Measurements from ENCODE around the gene FXYD4.

FXYD4 gene

DNA sequence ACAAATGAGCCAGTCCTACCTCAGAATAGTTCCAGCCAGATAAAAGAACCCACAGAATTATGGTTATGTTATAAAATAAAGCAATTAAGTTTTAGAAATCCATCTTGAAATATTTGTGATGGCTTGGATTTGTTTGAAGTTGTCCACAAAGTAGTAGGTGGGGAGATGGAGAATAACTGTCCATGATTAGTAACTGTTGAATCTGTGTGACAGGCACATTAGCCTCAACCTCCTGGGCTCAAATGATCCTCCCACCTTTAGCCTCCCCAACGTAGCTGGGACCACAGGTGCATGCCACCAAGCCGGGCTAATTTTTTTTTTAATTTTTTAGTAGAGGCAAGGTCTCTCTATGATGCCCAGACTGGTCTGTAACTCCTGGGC lies 27.5 kb downstream of the FXYD4 start:
- DNase-seq: no peak

DNA sequence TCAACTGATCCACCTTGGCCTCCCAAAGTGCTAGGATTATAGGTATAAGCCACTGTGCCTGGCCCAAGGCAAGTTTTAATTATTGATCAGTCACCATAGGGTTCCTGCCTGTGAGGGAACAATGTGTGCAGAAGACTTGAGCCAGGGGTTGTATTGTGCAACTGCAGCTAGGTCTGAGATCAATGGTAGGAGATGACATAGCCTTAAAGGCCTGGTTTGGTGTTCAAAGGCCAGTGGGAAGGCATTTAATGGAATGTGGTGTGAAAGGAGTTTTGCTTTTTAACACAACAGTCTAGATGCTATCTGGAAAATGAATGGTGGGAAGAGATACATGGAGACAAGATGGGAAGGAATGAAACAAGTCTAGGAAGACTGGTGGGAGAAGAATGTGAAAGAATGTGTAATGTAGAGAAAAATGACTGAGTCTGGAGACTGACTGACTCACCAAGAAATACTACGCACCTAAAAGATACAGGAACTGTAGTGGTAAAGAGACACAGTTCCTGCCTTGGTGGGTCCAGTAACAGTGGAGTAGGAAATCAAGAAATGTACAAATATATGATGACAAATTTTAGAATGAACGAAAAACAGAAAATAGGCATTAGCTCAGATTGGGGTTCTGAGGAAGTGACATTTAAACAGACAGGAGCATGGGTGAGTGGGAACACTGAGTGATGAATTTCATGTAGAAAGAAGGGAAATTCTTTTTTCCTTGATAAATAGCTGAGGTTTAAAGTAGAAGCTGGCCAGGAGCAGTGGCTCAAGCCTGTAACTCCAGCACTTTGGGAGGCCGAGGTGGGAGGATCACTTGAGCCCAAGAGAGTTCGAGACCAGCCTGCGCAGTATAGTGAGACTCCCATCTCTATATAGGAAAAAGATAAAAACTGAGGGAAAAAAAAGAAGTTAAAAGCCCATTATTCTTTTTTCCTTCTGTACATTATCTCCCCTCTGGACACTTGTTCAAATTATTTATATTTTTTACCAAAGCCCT lies 28.2 kb downstream of the FXYD4 start:
- peak; percentile 63 for DNase-seq

DNA sequence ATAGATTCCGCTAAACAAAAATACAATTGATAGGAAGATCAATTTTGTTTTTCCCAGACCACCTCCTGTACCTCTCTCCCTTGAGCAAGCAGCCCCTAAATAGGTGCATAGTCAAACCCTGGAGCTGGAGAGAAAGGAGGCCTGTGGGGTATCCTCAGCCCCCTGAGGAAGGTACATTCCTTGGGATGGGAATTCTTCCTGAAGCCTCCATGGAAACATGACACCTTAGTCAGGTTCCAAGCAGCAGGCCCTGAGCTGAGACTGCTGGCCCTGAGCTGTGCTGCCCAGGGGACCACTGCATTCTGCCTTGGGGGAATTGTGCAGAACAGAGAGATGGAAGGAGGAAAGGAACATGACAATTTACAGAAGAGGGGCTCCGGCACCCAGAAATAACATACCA lies 30.2 kb downstream of the FXYD4 start:
- DNase-seq: no peak

DNA sequence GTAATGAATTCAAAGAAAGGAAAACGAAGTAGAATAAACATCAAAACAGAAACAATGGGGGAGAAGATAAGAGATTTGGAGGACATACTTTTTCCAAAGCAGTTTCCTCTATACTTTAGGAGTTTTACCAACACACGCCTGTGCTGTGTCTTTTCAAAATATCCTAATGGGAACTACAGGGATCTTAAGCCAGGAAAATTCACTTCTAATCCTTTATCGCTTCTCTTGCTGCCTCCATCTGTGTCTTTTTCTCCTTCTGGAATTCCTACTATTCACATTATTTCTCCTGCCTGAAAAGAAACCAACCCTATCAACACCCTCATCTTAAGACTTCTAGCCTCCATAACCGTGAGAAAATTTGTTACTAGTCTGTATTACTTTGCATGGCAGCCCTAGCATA lies 30.7 kb downstream of the FXYD4 start:
- no peak for DNase-seq

DNA sequence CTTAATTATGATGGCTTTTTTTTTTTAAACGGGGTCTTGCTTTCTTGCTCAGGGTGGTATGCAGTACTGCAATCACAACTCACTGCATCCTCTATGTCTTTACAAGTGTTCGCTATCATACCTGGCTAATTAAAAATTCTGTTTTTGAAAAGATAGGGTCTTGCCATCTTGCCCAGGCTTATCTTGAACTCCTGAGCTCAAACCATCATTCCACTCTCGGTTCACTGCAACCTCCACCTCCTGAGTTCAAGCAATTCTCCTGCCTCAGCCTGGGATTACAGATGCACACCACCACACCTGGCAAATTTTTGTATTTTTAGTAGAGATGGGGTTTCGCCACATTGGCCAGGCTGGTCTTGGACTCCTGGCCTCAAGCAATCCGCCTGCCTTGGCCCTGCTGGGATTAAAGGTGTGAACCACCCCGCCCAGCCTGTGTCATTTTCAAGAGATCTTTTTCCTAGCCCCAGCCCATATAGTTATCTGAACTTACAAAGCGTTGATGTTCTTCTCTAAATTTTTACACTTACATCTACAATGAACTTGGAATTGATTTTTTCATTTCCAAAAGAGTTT lies 31.5 kb downstream of the FXYD4 start:
- no peak for DNase-seq

DNA sequence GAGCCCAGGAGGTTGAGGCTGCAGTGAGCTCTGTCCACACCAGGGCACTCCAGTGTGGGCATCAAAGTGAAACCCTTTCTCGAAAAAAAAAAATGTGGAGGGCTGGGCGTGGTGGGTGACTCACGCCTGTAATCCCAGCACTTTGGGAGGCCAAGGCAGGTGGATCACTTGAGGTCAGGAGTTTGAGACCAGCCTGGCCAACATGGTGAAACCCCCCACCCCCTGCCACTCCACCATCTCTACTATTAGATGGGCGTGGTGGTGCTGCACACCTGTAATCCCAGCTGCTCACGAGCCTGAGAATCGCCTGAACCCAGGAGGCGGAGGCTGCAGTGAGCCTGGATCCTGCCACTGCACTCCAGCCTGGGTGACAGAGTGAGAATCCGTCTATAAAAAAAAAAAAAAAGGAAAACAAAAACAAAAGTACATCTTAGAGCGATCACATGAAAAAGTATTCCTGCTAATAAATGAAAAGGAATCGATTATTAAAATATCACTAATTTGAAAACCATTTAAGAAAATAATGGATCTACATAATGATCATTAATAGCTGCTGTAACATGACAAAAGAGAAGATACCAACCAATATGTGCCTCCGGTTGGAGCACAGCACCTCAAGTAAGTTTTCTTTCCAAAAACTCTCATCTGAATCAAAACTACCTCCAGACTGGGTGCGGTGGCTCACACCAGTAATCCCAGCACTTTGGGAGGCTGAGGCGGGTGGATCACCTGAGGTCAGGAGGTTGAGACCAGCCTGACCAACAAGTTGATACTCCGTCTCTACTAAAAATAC lies 32.7 kb downstream of the FXYD4 start:
- no peak for DNase-seq

DNA sequence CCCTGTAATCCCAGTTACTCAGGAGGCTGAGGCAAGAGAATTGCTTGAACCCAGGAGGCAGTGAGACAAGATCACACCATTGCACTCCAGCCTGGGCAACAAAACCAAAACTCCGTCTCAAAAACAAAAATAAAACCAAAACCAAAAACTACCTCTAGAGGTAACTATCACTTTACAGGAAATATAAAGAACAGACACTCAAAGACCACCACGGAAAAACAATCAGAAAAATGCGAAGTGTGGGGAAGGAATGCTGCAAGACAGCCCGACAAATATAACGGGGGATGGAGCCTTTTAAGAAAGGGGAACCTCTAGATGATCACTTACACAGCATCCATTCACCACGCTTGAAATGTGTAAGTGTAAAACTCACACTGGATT lies 33.3 kb downstream of the FXYD4 start:
- DNase-seq: peak; percentile 44

DNA sequence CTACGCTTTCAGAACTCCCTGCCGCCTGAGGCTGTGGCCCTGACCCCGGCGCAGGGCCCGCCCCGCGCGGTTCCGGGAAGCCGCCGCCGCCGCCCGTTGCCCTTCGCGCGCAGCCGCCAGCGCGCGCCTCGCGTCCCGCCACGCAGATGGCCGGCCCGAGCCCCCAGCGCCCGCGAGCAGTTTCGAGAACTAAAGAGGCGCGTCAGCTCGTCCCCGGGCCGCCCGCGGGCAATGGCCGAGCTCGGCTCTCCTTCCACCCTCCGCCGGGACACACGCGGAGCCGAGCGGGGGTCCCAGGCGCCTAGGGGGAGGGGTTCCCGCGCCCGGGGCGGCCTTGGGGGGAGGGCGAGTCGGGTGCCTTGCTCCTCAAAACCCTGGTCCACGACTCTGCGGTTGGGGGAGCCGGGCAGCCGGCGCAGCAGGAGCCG lies 35.7 kb downstream of the FXYD4 start:
- DNase-seq: peak; percentile 68

DNA sequence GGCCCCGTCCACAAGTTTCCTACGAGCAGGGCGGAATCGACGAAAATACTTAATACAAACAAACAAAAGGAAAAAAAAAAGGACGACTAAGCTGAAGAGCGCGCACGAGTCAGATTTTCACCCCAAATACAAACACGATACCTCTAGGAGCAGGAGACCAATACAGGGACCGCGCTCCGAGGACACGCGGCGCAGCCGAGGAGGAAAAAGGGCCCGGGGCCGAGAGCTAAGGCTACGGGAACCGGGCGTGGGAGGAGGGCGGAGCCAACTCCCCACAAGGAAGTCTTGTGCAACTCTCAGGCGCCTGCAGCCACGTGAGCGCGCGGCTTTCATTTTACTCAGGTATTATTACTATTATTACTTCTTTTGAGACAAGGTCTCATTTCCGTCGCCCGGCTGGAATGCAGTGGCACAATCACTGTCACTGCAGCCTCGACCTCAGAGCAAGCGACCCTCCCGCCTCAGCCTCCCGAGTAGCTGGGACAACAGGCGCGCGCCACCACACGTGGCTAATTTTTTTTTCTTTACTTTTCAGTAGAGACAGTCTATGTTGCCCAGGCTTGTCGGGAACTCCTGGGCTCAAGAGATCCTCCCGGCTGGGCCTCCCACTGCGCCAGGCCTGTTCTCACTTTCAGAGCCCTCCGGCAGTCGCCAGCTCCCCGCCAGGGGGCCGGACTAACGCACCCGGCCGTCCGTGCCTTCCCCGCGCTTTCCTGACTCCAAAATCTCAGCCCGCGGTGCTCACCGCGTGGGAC lies 36.3 kb downstream of the FXYD4 start:
- peak; percentile 95 for DNase-seq

DNA sequence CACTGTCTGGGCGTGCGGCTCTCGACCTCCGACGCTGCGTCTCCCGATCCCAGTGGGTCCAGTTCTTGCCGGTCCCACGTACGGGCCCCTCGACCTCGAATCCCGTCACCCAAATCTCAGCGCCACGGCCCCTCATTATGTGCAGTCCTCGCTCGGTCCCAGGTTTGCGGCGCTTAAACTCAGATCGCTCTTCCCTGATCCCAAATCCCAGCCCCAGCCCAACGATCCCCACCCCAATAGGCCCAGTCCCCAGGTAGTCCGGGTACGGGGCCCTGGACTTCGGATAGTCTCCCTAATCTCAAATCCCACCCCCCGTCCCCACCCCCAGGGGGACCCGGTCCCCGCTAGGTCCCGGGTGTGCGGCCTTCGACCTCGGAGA lies 36.9 kb downstream of the FXYD4 start:
- DNase-seq: no peak

DNA sequence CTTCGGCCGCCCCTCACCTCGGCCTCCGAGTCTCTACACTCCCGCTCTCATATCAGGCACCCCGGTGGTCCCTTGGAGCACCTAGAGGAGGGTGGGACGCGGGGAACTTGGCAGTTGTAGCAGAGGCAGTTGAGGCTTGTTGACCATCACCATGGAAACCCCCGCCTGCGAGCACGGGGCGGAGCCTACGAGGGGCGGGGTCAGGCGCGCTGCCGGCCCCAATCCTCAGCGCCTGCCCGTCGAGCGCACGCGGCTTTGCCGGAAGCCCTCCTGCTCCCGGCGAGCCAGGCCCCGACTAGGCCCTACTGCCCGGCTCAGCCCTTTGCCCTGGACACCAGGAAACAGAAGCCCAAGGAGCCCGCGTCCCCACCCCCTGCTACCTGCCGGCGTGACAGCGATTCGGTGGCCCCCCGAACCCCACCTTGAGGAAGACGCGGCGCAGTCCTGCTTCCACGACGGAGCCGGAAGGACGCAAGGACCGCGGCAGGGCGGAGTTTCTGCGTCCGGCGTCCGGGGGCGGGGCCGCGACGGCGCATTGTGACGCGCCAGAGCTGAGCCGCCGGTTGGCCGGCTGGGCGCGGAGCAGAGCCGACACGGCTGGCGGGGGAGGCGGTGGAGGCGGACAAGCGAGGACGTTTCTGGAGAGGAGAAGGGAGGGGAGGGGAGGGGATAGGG lies 37.4 kb downstream of the FXYD4 start, which contains the start of gene HNRNPF:
TSS of gene HNRNPF (minus strand) at position 477 of the 675 bp plus-strand sequence. CDS start 21,302 bp downstream, outside the sequence.
- DNase-seq: peak; percentile 96

DNA sequence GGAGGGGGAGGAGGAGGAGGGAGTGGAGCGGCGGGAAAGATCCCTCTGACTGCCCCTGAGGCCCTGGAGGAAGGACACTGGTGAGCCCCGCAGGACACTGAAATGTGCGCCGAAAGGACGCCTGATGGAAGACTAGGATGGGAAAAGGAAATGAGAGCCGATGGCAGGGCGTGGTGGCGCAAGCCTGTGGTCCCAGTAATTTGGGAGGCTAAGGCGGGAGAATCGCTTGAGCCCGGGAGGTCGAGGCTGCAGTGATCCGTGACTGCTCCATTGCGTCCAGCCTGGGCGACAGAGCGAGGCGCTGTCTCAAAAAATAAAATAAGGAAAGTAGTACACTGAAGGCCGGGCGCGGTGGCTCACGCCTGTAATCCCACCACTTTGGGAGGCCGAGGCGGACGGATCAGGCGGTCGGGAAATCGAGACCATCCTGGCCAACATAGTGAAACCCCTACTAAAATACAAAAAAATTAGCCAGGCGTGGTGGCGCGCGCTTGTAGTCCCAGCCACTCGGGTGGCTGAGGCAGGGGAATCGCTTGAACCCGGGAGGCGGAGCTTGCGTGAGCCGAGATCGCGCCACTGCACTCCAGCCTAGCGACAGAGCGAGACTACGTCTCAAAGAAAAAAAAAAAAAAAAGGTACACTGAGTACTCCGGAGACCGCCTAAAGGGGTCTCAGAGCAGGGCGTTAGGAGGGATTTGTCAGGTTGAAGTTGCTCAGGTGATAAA lies 38.1 kb downstream of the FXYD4 start:
- peak; percentile 85 for DNase-seq

DNA sequence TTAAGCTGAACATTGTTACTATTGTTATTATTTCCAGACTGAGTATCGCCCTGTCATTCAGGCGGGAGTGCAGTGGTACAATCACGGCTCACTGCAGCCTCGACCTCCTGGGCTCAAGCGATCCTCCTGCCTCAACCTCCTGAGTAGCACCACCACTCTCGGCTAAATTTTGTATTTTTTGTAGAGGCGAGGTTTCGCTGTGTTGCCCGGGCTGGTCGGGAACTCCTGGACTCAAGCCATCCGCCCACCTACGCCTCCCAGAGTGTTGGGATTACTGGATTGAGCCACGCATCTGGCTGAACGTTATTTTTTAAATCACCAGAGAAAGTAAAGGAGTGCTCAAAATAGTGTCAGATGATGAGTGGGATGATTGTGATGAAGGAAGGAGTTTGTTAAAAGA lies 38.9 kb downstream of the FXYD4 start:
- no peak for DNase-seq

DNA sequence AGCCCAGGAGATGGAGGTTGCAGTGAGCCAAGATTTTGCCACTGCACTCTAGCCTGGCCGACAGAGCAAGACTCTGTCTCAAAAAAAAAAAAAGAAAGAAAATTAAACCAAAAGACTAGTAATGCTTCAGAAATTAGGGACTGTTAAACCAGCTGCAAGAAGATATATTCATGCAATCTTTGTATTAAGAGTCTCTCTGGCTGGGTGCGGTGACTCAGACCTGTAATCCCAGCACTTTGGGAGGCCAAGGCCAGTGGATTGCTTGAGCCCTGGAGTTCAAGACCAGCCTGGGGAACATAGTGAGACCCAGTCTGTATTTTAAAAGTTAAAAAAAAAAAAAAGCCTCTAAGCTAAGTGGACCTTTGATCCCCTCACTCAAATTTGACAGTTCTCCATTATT lies 40.1 kb downstream of the FXYD4 start:
- DNase-seq: no peak

DNA sequence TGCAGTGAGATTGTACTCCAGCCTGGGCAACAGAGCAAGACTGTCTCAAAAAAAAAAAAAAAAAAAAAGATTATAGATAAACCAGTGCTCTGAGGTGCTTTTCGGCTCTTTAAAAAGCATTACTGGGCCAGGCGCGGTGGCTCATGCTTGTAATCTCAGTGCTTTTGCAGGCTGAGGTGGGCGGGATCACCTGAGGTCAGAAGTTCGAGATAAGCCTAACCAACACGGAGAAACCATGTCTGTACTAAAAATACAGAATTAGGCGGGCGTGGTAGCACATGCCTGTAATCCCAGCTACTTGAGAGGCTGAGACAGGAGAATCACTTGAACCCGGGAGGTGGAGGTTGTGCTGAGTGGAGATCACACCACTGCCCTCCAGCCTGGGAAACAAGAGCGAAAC lies 44.1 kb downstream of the FXYD4 start:
- no peak for DNase-seq

DNA sequence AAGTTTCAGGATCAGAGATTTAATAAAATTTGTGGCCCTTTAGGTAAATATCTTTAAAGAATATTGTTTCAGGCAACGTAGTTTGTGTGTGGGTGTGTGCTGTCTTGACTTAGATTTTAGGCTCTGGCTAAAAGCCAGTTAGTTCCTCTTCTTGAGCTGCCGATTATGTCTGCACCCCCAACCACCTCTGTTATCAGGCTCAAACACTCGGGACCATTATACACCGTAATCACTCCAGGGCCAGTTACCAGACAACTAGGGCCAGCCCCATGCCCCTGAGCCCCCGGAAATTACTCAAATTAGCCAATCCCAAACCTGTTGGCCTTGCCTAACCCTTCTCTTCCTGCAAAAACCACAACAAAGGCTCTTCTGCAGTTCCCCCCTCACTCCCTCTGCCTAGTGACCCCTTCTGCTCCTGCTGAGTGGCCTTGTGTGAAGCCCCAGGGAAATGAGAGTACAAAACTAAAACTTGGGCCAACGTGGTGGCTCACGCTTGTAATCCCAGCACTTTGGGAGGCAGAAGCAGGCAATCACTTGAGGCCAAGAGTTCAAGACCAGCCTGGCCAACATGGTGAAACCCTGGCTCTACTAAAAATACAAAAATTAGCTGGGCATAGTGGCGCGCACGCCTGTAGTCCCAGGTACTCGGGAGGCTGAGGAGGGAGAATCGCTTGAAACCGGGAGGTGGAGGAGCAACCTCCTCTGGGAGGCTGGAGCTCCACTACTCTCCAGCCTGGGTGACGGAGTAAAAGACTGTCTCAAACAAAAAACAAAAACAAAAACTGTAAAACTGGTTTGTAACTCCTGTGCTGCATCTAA lies 46.7 kb downstream of the FXYD4 start:
- DNase-seq: peak; percentile 82

DNA sequence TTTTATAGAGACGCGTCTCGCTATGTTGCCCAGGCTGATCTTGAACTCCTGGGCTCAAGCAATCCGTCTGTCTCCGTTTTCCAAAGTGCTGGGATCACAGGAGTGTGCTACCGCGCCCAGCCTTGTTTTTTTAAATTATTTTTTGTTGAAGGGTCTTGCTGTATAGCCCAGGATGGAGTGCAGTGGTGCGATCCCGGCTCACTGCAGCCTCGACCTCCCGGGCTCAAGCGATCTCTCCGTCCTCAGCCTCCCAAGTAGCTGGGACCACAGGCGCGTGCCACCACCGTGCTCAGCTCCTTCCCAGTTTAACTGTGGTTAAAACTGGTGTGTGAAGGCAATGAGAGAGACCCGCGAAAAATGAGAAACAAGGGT lies 48.5 kb downstream of the FXYD4 start:
- DNase-seq: no peak

DNA sequence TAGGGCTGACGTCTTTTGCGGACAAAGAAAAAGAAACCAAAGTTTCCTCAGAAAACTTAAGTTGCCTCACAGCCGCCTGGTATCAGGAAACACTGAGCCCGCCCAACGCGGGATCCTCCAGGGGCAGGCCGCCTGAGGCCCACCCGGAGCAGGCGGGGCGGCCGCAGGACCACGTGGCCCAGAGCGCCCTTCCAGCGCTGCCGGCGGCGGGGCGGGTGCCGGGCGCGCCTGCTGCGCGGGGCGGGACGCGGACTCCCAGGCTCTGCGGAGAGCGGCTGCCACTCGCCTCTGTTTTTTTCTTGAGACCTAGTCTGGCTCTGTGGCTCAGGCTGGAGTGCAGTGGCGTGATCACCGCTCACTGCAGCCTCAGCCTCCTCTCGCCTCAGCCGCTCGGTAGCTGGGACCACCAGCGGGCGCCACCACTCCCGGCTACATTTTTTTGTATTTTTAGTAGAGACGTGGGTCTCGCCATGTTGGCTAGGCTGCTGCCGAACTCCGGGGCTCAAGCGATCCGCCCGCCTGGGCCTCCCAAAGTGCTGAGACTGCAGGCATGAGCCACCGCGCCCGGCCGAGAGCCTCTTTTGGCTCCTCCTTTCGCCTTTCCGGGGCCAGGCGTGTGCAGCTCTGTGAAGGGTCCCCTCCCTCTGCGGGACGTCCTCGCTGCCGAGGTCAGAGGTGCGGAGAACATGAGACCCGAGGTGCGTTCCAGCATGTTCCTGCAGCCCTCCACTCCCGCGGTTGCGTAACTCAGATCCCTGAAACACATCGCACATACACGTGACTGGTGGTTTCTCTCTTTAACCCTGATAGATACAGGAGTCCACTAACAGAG lies 49.1 kb downstream of the FXYD4 start:
- peak; percentile 91 for DNase-seq

DNA sequence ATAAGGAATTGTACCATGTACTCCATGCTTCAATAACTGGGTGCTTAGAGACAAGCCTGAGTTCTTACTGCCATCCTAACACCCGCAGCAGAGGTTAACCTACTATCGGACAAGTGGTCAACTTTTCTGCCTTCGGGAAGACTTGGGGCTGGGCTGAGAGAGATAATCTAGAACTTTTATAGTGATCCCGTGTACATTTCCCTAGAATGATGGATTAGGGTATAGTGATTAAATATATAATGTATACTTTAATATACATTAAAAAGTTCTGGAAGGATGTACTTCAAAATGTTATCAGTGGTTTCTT lies 49.7 kb downstream of the FXYD4 start:
- DNase-seq: no peak

DNA sequence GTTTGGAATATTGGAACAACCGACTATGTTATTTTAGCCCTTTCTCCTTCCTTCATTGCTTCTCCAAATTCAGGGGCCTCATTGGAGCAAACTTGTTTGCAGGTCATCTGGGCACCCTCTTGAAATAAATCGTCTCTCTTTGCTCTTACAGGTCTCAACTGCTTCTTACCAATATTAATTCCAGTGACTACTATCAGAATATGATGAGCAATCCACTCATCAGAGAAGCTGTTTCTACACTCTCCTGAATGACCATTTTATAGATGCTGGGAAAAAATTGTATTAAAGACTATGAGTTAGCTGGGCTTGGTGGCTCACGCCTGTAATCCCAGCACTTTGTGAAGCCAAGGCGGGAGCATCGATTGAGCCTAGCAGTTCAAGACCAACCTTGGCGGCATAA lies 50.1 kb downstream of the FXYD4 start:
- no peak for DNase-seq
